NOMO-1 treated with dmso at 0.1 percent for 144 hours (cell line): ENCODE results near the gene VSIG10L2.

Experiments used
- DNase-seq: peaks from one replicate; lab custom pipeline; 2025; ENCODE audit not compliant: unreplicated experiment; lab: John Stamatoyannopoulos, UW

Gene VSIG10L2

GRCh38 chr11:125929445-125930075 lies 16.3 kb upstream of the VSIG10L2 start:
- no peak for DNase-seq

- no peak for DNase-seq
Measured at GRCh38 chr11:125930076-125930450, 15.8 kb upstream of the VSIG10L2 start.

GRCh38 chr11:125931116-125931515 lies 14.7 kb upstream of the VSIG10L2 start:
- no peak for DNase-seq

GRCh38 chr11:125931668-125932067 lies 14.2 kb upstream of the VSIG10L2 start:
- DNase-seq = no peak

- no peak for DNase-seq
Measured at GRCh38 chr11:125932301-125932700, 13.5 kb upstream of the VSIG10L2 start.

GRCh38 chr11:125933030-125933813 lies 12.6 kb upstream of the VSIG10L2 start:
- DNase-seq = no peak

GRCh38 chr11:125934473-125934872 lies 11.4 kb upstream of the VSIG10L2 start:
- DNase-seq = no peak

GRCh38 chr11:125935056-125935455 lies 10.8 kb upstream of the VSIG10L2 start:
- no peak for DNase-seq

- DNase-seq = no peak
Measured at GRCh38 chr11:125935618-125936199, 10.1 kb upstream of the VSIG10L2 start.

GRCh38 chr11:125938418-125938817 lies 7.4 kb upstream of the VSIG10L2 start:
- DNase-seq = no peak

- DNase-seq = no peak
Measured at GRCh38 chr11:125939081-125939521, 6.7 kb upstream of the VSIG10L2 start.

- no peak for DNase-seq
Measured at GRCh38 chr11:125940145-125940544, 5.7 kb upstream of the VSIG10L2 start.

- no peak for DNase-seq
Measured at GRCh38 chr11:125941267-125941618, 4.6 kb upstream of the VSIG10L2 start.

- DNase-seq = no peak
Measured at GRCh38 chr11:125941619-125942611, 3.9 kb upstream of the VSIG10L2 start.

- no peak for DNase-seq
Measured at GRCh38 chr11:125942771-125943428, 2.9 kb upstream of the VSIG10L2 start.

- no peak for DNase-seq
Measured at GRCh38 chr11:125943661-125944349, 2.0 kb upstream of the VSIG10L2 start.

GRCh38 chr11:125944350-125945010 lies 1.4 kb upstream of the VSIG10L2 start:
- no peak for DNase-seq

GRCh38 chr11:125945011-125945796 lies 640 bp upstream of the VSIG10L2 start:
- DNase-seq = no peak
